Measurements from ENCODE around the gene MEF2C. TPM values are rescaled to one million over a fixed set of nuclear protein-coding genes. Genes with fewer than 3 reads are reported as not detected.

MEF2C gene
- total and polyA plus RNA-seq, 2 donors: 8.0 to 12.8 TPM

GRCh38 chr5:88792144-88792840 is 90.7 kb downstream of the MEF2C start:
- H3K4me1 ChIP-seq (ENCODE audit: control insufficient read depth in 2 of 2, insufficient read depth in 2 of 2, low read length in 2 of 2): no peaks in the 10 kb centered on the region
- H3K4me3 ChIP-seq (ENCODE audit: low read length in 2 of 2): no peak overlapping the region
- H3K27ac ChIP-seq (ENCODE audit: low read depth in 1 of 2, low read length in 1 of 2): no peak overlapping the region
- no peaks in the 10 kb centered on the region for H3K27me3 ChIP-seq (ENCODE audit: control insufficient read depth in 2 of 2, insufficient read depth in 1 of 2, low read length in 1 of 2)
- DNase-seq (ENCODE audit: low read depth in 6 of 9, low spot score in 9 of 9): no peak
- H3K9me3 ChIP-seq (ENCODE audit: control insufficient read depth in 2 of 2, insufficient read depth in 1 of 2, low read length in 1 of 2): no peaks in the 10 kb centered on the region
- 95% methylated on average over 2 of the region's 2 CpGs for WGBS
- no peaks in the 10 kb centered on the region for H3K36me3 ChIP-seq (ENCODE audit: control insufficient read depth in 2 of 2, insufficient read depth in 2 of 2, low read length in 1 of 2)

- DNase-seq (ENCODE audit: low read depth in 6 of 9, low spot score in 9 of 9): no peak
- no peak overlapping the region for H3K27ac ChIP-seq (ENCODE audit: low read depth in 1 of 2, low read length in 1 of 2)
- 96% methylated on average over 3 of the region's 3 CpGs for WGBS
- H3K9me3 ChIP-seq (ENCODE audit: control insufficient read depth in 2 of 2, insufficient read depth in 1 of 2, low read length in 1 of 2): no peaks in the 10 kb centered on the region
- H3K4me1 ChIP-seq (ENCODE audit: control insufficient read depth in 2 of 2, insufficient read depth in 2 of 2, low read length in 2 of 2): no peaks in the 10 kb centered on the region
- H3K36me3 ChIP-seq (ENCODE audit: control insufficient read depth in 2 of 2, insufficient read depth in 2 of 2, low read length in 1 of 2): no peaks in the 10 kb centered on the region
- H3K4me3 ChIP-seq (ENCODE audit: low read length in 2 of 2): no peak overlapping the region
- no peaks in the 10 kb centered on the region for H3K27me3 ChIP-seq (ENCODE audit: control insufficient read depth in 2 of 2, insufficient read depth in 1 of 2, low read length in 1 of 2)
These were observed 95.1 kb downstream of the MEF2C start for GRCh38 chr5:88787856-88788255.

- Histone ChIP-seq H3K9me3 (ENCODE audit: control insufficient read depth in 2 of 2, insufficient read depth in 1 of 2, low read length in 1 of 2) (no peaks in the 10 kb centered on the region), H3K27ac (ENCODE audit: low read depth in 1 of 2, low read length in 1 of 2) (no peak overlapping the region), H3K27me3 (ENCODE audit: control insufficient read depth in 2 of 2, insufficient read depth in 1 of 2, low read length in 1 of 2) (no peaks in the 10 kb centered on the region), H3K4me3 (ENCODE audit: low read length in 2 of 2) (no peak overlapping the region), H3K4me1 (ENCODE audit: control insufficient read depth in 2 of 2, insufficient read depth in 2 of 2, low read length in 2 of 2) (no peaks in the 10 kb centered on the region), H3K36me3 (ENCODE audit: control insufficient read depth in 2 of 2, insufficient read depth in 2 of 2, low read length in 1 of 2) (no peaks in the 10 kb centered on the region)
- WGBS: 93% methylated on average over 2 of the region's 2 CpGs
- DNase-seq (ENCODE audit: low read depth in 6 of 9, low spot score in 9 of 9): no peak
These were observed 96.2 kb downstream of the MEF2C start for GRCh38 chr5:88786789-88787188.

GRCh38 chr5:88785746-88786565 is 97.0 kb downstream of the MEF2C start:
- no peaks in the 10 kb centered on the region for H3K36me3 ChIP-seq (ENCODE audit: control insufficient read depth in 2 of 2, insufficient read depth in 2 of 2, low read length in 1 of 2)
- no peaks in the 10 kb centered on the region for H3K27me3 ChIP-seq (ENCODE audit: control insufficient read depth in 2 of 2, insufficient read depth in 1 of 2, low read length in 1 of 2)
- H3K4me3 ChIP-seq (ENCODE audit: low read length in 2 of 2): no peak overlapping the region
- no peaks in the 10 kb centered on the region for H3K4me1 ChIP-seq (ENCODE audit: control insufficient read depth in 2 of 2, insufficient read depth in 2 of 2, low read length in 2 of 2)
- DNase-seq (ENCODE audit: low read depth in 6 of 9, low spot score in 9 of 9): no peak
- no peaks in the 10 kb centered on the region for H3K9me3 ChIP-seq (ENCODE audit: control insufficient read depth in 2 of 2, insufficient read depth in 1 of 2, low read length in 1 of 2)
- H3K27ac ChIP-seq (ENCODE audit: low read depth in 1 of 2, low read length in 1 of 2): no peak overlapping the region
- 43% methylated on average over 7 of the region's 7 CpGs for WGBS

- 80% methylated on average over 4 of the region's 4 CpGs for WGBS
- DNase-seq (ENCODE audit: low read depth in 6 of 9, low spot score in 9 of 9): no peak
- Histone ChIP-seq H3K36me3 (ENCODE audit: control insufficient read depth in 2 of 2, insufficient read depth in 2 of 2, low read length in 1 of 2) (no peaks in the 10 kb centered on the region), H3K27ac (ENCODE audit: low read depth in 1 of 2, low read length in 1 of 2) (no peak overlapping the region), H3K4me3 (ENCODE audit: low read length in 2 of 2) (no peak overlapping the region), H3K9me3 (ENCODE audit: control insufficient read depth in 2 of 2, insufficient read depth in 1 of 2, low read length in 1 of 2) (no peaks in the 10 kb centered on the region), H3K4me1 (ENCODE audit: control insufficient read depth in 2 of 2, insufficient read depth in 2 of 2, low read length in 2 of 2) (no peaks in the 10 kb centered on the region), H3K27me3 (ENCODE audit: control insufficient read depth in 2 of 2, insufficient read depth in 1 of 2, low read length in 1 of 2) (no peaks in the 10 kb centered on the region)
These were observed 100.4 kb downstream of the MEF2C start for GRCh38 chr5:88782571-88782970.

- Histone ChIP-seq H3K4me1 (ENCODE audit: control insufficient read depth in 2 of 2, insufficient read depth in 2 of 2, low read length in 2 of 2) (no peaks in the 10 kb centered on the region), H3K9me3 (ENCODE audit: control insufficient read depth in 2 of 2, insufficient read depth in 1 of 2, low read length in 1 of 2) (no peaks in the 10 kb centered on the region), H3K27ac (ENCODE audit: low read depth in 1 of 2, low read length in 1 of 2) (no peak overlapping the region), H3K4me3 (ENCODE audit: low read length in 2 of 2) (no peak overlapping the region), H3K27me3 (ENCODE audit: control insufficient read depth in 2 of 2, insufficient read depth in 1 of 2, low read length in 1 of 2) (no peaks in the 10 kb centered on the region), H3K36me3 (ENCODE audit: control insufficient read depth in 2 of 2, insufficient read depth in 2 of 2, low read length in 1 of 2) (no peaks in the 10 kb centered on the region)
- 73% methylated on average over 1 of the region's 1 CpG for WGBS
- no peak for DNase-seq (ENCODE audit: low read depth in 6 of 9, low spot score in 9 of 9)
These were observed 102.2 kb downstream of the MEF2C start for GRCh38 chr5:88780736-88781135.

GRCh38 chr5:88778736-88779135 is 104.2 kb downstream of the MEF2C start:
- H3K9me3 ChIP-seq (ENCODE audit: control insufficient read depth in 2 of 2, insufficient read depth in 1 of 2, low read length in 1 of 2): no peaks in the 10 kb centered on the region
- WGBS: 57% methylated on average over 5 of the region's 5 CpGs
- H3K27me3 ChIP-seq (ENCODE audit: control insufficient read depth in 2 of 2, insufficient read depth in 1 of 2, low read length in 1 of 2): no peaks in the 10 kb centered on the region
- DNase-seq (ENCODE audit: low read depth in 6 of 9, low spot score in 9 of 9): no peak
- no peaks in the 10 kb centered on the region for H3K4me1 ChIP-seq (ENCODE audit: control insufficient read depth in 2 of 2, insufficient read depth in 2 of 2, low read length in 2 of 2)
- no peak overlapping the region for H3K27ac ChIP-seq (ENCODE audit: low read depth in 1 of 2, low read length in 1 of 2)
- H3K4me3 ChIP-seq (ENCODE audit: low read length in 2 of 2): no peak overlapping the region
- H3K36me3 ChIP-seq (ENCODE audit: control insufficient read depth in 2 of 2, insufficient read depth in 2 of 2, low read length in 1 of 2): no peaks in the 10 kb centered on the region

- DNase-seq (ENCODE audit: low read depth in 6 of 9, low spot score in 9 of 9): no peak
- no peaks in the 10 kb centered on the region for H3K4me1 ChIP-seq (ENCODE audit: control insufficient read depth in 2 of 2, insufficient read depth in 2 of 2, low read length in 2 of 2)
- no peaks in the 10 kb centered on the region for H3K36me3 ChIP-seq (ENCODE audit: control insufficient read depth in 2 of 2, insufficient read depth in 2 of 2, low read length in 1 of 2)
- H3K27ac ChIP-seq (ENCODE audit: low read depth in 1 of 2, low read length in 1 of 2): peak overlapping the region in 1 of 2 donors; percentile 8
- no peaks in the 10 kb centered on the region for H3K27me3 ChIP-seq (ENCODE audit: control insufficient read depth in 2 of 2, insufficient read depth in 1 of 2, low read length in 1 of 2)
- no peaks in the 10 kb centered on the region for H3K9me3 ChIP-seq (ENCODE audit: control insufficient read depth in 2 of 2, insufficient read depth in 1 of 2, low read length in 1 of 2)
- 97% methylated on average over 4 of the region's 4 CpGs for WGBS
- H3K4me3 ChIP-seq (ENCODE audit: low read length in 2 of 2): no peak overlapping the region
These were observed 106.3 kb downstream of the MEF2C start for GRCh38 chr5:88776692-88777091.

GRCh38 chr5:88772831-88773230 is 110.2 kb downstream of the MEF2C start:
- 98% methylated on average over 5 of the region's 5 CpGs for WGBS
- Histone ChIP-seq H3K4me1 (ENCODE audit: control insufficient read depth in 2 of 2, insufficient read depth in 2 of 2, low read length in 2 of 2) (no peaks in the 10 kb centered on the region), H3K4me3 (ENCODE audit: low read length in 2 of 2) (no peak overlapping the region), H3K9me3 (ENCODE audit: control insufficient read depth in 2 of 2, insufficient read depth in 1 of 2, low read length in 1 of 2) (no peaks in the 10 kb centered on the region), H3K27ac (ENCODE audit: low read depth in 1 of 2, low read length in 1 of 2) (no peak overlapping the region), H3K27me3 (ENCODE audit: control insufficient read depth in 2 of 2, insufficient read depth in 1 of 2, low read length in 1 of 2) (no peaks in the 10 kb centered on the region), H3K36me3 (ENCODE audit: control insufficient read depth in 2 of 2, insufficient read depth in 2 of 2, low read length in 1 of 2) (no peaks in the 10 kb centered on the region)
- DNase-seq (ENCODE audit: low read depth in 6 of 9, low spot score in 9 of 9): no peak
